Fibroblast of mammary gland (primary cell): ENCODE results near the gene ZNF771.
A peak's percentile ranks its signal among the peaks of the same experiment; 100 is the strongest.

ENCODE experiments used
- DNase-seq: peaks from one replicate; pipeline ENCODE4 v3.0.0-alpha.2; 2010; ENCODE audit warnings: low read depth
- H3K4me3 ChIP-seq: 2 replicates; pipeline ENCODE4 v1.5.1; 2011; ENCODE audit warnings: low read depth, mild to moderate bottlenecking, low read length, moderate library complexity; ENCODE audit not compliant: control insufficient read depth
- CTCF ChIP-seq: conservative IDR thresholded peaks from 2 replicates; pipeline ENCODE4 v1.5.1; 2011; ENCODE audit warnings: low read depth, low read length, inconsistent platforms; ENCODE audit not compliant: control insufficient read depth, insufficient read depth

Gene ZNF771

GRCh38 chr16:30413112-30413806, 5.9 kb downstream of the ZNF771 start:
- no peak for TF ChIP-seq CTCF
- no peak for DNase-seq
- H3K4me3 ChIP-seq, result no peak overlapping the region

- no peak overlapping the region for H3K4me3 ChIP-seq
- TF ChIP-seq CTCF, result no peak
- no peak for DNase-seq
Measured at GRCh38 chr16:30414159-30414558, 6.8 kb downstream of the ZNF771 start.

- H3K4me3 ChIP-seq, result no peak overlapping the region
- DNase-seq, result no peak
- TF ChIP-seq CTCF, result no peak
Measured at GRCh38 chr16:30416047-30416603, 8.7 kb downstream of the ZNF771 start.

- peak overlapping the region; percentile 31 for H3K4me3 ChIP-seq
- no peak for TF ChIP-seq CTCF
Measured at GRCh38 chr16:30416624-30417528, 9.5 kb downstream of the ZNF771 start.

GRCh38 chr16:30417529-30418349, 10.3 kb downstream of the ZNF771 start:
- peak; percentile 86 for DNase-seq
- TF ChIP-seq CTCF, result no peak

More at GRCh38 chr16:30416624-30417528, 9.5 kb downstream of the ZNF771 start:
- no peak for DNase-seq

GRCh38 chr16:30418350-30419181, 11.2 kb downstream of the ZNF771 start:
- no peak for DNase-seq
- no peak for TF ChIP-seq CTCF
- H3K4me3 ChIP-seq, result peak overlapping the region; percentile 31

More at GRCh38 chr16:30417529-30418349, 10.3 kb downstream of the ZNF771 start:
- H3K4me3 ChIP-seq, result peak overlapping the region; percentile 31
